NCI-H1105 (cell line): ENCODE measurements around the gene PXDC1.
"Not testable (repeated sequence)": the region's sequence is repeated elsewhere in the genome, so short reads cannot be mapped to it uniquely, and the experiment has no call there.

ENCODE experiments used
- DNase-seq: peaks from one replicate; lab custom pipeline; 2025; lab: John Stamatoyannopoulos, UW

Gene PXDC1

DNA sequence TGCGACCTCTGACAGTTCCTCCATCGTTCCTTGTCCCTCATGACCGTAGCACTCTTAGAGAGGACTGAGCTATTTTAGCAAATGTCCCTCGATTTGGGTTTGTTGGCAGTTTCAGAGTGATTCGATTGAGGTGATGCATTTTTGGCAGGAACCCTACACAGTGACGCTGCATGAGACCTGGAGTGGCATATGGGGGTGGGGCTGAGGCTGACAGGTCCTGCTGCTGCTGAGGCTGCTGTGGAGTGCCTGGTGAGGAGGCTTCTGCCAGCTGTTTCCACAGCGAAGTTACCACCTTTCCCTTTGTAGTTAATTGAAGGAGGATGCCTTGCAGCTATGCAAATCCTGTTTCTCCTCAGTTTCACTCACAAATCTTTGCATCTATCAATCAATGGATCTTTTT, 19.8 kb downstream of the PXDC1 start:
- peak; percentile 28 for DNase-seq

DNA sequence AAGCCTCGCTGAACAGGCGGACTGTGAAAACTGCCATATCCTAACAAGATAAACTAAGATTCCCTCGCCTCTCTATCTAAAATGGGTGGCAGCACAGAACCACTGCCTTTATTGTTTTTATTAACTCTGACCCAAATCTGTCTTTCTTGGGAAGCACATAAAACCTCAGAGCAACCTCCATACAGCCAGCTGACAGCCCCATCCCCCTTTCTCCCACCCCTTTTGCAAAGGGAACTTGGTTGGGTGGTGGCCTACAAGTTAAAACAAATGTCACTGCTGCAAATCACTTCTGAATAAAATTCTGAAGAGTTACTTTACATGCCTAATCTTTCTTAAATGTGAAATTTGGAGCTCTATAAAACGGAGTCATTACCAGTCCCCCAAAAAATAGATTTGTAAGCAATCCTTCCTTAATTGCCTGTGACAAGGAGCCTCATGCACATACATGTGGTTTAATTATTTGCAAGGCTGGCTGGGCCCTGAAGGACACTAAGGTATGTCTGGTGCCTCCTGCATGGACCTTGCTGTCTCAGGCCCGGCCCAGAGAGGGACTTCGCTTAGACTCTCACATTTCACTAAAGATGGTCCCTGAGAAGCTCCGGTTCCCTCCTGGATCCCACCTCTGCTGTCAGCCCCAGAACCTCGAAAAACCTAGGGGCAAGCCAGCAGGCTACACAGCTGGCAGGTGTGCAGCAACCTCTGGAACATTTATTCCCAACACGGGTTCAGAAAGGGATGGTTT, 21.7 kb downstream of the PXDC1 start:
- no peak for DNase-seq

DNA sequence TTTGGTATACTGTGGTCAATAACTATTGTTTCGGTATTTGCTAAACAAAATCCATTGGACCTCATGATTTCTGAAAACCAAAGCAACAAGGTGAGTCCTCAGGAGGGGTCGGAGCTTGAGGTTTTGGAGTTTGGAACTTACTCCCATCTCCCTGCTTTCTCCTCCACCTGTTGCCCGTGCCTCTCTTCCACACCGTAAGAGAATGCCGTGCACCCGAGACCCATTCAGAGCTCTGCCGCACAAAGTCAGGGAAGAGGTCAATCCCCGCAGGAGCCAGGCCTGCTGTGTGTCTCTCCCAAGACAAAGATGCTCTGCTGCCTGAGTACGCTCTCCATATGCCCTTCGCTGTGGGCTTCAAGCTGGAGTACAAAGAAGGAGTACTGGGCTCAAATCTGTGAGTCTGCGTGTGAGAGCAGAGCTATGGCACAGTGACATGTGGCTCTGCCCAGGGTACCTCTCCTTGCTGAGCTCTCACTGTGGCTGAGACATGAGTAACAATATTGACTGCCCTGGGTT, 23.9 kb downstream of the PXDC1 start:
- DNase-seq, result no peak

DNA sequence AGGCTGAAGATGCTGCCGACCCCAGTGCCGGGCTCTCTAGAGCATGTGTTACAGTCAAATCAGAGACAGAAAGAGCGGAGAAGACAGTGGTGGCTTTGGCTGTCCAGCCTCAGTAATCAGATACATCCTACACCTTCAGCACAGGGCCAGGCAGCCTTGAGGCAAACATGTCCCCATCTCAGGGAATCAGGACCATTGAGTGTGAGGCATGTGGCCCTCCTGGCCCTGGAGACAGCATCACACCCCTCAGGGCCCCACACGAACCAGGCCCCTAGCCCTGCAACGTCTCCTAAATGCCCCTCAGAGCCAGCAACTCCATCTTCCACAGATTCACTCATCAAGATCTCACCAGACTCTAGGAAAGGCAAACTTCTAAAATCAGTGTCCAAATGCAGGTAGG, 24.5 kb downstream of the PXDC1 start:
- DNase-seq, result no peak

DNA sequence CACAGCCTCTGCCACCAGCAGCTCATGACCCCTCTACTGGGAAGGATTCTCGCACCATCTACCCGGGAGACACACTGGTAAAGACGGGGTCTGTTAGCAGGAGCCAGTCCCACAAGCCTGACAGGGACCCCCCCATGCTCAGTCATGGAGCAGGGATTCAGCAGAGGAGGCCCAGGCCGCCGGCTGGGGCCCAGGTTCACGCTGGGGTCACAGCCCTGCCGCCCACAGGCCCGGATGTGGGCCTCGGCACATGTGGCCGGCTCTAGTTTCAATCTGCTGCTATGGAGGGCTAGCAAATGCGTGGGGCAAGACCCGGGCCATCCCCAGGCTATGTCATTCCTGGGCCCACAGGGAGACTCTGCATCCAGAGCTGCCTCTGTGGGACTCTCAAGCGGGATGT, 25.1 kb downstream of the PXDC1 start:
- DNase-seq, result no peak

DNA sequence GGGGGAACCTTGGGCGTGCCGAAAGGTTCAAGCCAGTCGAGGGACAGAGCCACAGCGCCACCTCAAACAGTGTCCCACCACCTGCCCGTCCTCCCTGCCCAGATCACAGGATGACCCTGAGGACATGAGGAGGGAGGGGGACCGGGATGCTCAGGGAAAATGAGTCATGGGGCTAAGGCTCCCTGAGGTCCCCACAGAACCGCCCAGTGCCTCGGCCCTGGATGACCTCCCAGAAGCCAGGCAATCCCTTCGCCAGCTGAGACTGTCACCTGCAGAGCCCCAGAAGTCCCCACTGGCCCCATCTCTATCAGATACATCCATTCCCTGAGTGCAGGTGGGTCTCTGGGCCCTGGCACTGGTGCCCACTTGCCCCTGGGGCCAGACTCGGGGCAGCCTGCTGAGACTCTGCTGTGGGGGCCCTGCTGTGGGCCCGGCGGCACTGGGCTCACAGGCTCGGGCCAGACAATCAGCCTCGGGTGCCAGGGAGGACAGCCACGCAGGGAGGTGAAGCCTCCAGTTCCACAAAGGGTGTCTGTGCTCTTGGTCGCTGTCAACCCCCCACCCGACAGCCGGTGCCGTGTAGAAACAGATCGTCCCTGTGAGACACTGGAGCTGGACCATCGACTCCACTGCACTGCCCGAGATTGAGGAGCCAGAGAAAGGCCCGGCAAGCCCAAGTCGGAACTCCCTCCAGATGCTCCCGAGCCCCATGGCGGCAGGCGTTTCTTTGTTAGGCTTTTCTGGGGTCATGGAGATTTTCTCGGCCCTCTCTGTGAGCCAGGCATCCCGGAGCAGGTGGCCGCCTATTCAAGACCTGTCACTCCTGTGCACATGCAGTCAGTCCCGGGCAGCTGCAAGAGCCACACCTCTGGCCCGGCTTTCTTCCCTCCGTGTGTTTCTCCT, 26.1 kb downstream of the PXDC1 start:
- DNase-seq, result no peak

DNA sequence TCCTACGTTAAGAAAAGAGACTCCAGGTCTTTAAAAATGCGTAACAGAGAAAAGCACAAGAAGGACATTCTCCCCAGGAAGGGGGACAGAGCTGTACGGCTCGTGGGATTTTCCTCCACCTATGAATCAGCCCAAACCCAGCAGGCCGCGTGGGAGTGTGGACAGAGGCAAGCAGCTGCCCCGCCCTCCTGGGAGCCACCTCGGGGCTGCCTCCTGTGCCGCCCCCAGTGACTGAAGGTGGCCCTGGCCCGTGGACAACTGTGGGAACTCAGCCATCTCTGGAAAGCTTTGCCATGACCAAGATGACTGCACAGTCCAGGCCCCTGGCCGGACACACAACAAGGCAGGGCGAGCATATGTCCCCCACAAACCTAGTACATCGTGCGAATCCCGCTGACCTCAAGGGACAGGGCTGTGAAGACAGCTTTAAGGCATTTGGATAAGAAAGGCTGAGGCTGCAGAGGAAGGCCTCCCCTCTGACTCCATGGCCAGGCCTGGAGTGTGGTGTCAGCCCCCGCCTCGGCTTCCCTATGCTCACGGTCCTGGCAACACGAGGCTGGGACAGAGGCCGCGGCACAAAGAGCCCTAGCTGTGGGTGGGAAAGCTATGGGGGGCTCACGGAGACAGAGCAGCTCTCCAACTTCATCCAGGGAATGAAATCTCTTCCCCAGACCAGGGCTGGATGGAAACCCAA, 26.9 kb downstream of the PXDC1 start:
- DNase-seq, result no peak

DNA sequence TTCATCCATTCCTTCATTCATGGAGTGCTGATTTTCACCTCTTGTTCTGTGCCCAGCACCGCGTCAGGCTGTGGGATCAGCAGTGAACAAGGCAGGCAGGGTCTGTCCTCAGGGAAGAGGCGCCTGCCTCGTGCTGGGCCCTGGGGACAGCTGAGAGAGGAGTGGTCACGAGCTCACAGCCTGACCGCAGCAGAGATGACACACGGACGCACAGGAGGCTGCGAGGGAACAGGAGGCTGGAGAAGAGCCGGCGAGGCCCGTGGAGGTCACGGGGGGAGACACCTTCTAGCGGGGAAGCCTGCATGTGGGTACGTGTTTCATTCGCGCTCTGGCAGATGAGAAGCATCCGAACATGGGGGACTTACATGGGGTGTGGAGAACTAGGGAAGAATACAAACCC, 27.5 kb downstream of the PXDC1 start:
- DNase-seq, result no peak

DNA sequence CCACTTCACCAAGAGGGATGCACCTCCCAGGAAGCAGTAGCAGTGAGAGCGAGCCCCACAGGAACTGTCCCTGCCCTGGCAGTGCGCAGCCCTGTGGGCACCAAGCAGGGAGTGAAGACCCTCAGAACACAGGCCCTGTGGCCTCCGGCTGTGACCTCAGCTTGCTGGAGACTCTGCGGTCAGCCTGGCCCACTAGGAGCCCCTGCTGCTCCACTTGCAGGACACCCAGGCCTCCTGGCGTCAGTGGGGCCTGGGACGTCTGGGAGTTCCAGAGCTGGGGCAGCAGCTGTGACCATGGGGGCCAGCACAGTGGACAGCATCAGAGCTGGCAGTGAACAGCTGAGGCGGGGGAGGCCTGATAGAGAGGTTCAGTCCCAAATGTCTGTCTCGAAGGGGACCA, 28.3 kb downstream of the PXDC1 start:
- no peak for DNase-seq

DNA sequence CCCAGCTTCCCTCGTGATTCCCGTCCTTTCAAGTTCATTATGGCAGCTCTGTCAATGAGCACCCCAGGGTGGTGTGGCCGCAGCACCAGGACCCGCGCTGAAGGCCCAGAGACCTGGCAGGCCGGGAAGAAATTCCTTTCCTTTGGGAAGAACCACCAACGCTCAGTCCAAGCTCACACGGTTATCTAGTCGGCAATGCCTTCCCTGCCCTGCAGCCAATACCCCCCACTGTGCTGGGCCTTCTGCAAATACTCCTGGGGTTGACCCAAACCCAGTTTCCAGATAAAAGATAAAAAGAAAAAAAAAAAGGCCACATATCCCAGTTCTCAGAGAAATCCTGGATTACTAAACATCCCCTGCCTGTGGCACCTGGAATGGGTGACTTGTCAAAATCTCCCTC, 28.7 kb downstream of the PXDC1 start:
- DNase-seq, result no peak

DNA sequence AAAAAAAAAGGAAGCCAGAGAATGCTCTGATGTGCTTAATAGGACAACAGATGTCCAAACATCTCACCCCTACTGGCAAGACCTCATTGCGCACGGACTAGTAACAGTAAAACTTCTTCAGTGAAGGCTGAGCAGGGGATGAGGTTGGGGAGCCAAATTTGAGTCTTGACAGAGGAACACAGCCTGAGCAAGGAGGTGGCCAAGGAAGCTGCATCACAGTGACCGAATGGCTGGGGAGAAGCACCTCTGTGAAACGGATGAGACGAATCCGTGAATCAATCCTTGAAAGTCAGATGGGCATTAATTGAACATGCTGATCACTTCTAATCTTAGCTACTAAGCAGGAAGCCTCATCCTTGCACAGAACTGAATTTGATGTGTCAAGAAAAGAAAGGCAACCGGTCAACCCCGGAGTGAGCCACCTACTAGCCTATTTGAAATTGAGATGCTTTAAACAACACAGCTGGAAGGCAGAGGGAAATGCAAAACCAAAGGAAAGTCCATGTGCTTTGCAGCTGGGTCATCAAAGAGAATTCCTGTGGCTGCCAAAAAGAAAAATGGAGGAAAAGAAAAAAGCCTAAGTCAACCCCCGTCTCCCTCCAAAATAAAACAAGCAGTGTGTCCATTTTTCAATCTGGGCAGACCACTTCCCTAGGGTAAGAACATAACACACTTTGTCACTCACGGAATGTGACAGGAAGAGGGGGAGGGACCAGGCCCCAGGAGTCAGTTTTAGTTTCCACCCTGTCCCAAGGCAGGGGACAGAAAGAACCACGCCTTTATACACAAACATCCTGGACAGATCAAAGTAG, 29.5 kb downstream of the PXDC1 start:
- DNase-seq, result no peak

DNA sequence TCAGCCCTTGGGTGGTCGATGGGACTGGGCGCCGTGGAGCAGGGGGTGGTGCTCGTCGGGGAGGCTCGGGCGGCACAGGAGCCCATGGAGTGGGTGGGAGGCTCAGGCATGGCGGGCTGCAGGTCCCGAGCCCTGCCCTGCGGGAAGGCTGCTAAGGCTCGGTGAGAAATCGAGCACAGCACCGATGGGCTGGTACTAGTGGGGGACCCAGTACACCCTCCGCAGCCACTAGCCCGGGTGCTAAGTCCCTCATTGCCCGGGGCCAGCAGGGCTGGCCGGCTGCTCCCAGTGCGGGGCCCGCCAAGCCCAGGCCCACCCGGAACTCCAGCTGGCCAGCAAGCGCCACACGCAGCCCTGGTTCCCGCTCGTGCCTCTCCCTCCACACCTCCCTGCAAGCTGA, 30.7 kb downstream of the PXDC1 start:
- not testable (repeated sequence) for DNase-seq

DNA sequence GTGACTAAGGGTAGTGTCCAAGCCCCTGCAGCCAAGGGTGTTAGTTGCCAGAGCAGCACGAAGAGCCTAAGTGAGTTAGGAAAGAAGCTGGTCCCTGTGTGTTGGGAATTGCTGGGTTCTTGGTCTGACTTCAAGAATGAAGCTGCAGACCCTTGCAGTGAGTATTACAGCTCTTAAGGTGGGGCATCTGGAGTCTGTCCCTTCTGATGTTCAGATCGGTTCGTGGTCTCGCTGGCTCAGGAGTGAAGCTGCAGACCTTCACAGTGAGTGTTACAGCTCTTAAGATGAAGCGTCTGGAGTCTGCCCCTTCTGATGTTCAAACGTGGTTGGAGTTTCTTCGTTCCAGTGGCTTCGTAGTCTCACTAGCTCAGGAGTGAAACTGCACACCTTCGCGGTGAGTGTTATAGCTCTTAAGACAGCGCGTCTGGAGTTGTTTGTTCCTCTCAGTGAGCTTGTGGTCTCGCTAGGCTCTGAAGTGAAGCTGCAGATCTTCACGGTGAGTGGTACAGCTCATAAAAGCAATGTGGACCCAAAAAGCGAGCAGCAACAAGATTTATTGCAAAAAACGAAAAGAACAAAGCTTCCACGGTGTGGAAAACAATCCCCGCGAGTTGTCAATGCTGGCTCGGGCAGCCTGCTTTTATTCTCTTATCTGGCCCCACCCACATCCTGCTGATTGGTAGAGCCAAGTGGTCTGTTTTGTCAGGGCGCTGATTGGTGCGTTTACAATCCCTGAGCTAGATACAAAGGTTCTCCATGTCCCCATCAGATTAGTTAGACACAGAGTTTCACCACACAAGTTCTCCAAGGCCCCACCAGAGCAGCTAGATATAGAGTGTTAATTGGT, 31.8 kb downstream of the PXDC1 start:
- DNase-seq, result no peak

DNA sequence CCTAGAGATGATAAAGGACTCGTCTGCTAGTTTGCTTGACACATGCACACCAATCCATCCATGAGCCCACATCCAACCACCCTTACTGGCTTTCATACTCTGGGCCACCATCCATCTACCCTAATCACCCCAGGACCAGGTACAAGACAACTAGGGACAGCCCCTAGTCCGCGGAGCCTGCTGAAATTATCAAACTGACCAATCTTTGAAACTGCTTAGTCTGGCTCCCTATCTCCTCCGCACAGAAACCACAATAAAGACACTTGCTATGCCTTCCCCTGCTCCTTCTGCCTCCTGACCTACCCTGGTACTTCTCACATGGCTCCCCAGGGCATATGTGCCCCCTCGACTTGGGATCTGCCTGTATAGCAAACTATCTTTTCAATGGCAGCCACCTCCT, 33.1 kb downstream of the PXDC1 start:
- no peak for DNase-seq

DNA sequence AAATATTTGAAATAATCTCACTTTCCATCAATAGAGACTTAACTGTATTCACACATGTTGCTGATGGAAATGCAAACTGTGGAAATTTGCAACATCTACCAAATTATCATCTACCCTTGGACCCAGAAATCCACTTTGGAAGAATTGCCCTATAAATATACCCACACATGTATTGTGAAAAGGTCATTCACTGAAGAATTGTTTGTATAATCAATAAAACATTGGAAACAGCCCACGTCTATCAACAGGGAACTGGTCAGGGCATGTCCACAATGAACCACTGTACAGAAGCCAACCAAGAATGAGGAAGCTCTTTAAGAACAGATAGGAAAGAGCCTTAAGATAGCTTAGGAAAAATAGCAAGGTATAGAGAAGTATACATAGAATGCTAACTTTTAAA, 36.2 kb downstream of the PXDC1 start:
- no peak for DNase-seq

DNA sequence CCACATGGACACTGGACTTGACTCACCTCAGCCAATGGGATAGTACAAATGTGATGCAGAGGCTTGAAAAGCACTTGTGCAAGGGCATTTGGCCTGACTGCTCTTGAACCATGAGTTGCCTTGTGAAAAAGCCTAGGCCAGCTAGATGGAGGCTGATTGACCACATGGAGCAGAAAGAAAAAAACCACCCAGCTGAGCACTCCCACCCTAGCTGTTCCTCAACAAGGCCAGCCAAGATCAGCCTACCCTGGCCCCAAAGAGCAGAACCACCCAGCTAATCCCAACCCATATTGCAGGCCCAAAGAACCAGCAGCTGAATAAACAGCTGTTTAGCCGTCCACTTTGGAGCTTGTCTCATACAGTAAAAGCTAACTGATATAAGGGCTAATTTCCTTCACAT, 36.7 kb downstream of the PXDC1 start:
- no peak for DNase-seq

DNA sequence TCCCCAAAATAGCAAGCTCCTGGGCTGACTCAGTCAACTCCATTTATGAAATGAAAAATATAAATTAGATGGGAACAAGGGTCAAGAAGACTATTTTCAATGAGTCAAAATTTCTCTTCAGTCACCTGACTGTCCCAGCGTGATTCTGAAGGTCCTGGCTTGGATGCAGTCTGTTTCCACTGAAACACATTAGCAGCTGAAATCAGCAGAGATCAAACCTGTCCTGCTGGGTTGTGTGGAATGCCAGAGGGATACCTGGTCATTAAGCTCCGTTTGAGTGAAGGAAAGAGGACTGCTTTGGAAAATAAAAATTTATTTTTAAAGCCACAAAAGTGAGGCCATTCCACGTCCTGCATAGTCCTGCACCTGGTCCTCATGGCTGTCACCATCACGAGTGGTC, 37.4 kb downstream of the PXDC1 start:
- DNase-seq, result no peak

DNA sequence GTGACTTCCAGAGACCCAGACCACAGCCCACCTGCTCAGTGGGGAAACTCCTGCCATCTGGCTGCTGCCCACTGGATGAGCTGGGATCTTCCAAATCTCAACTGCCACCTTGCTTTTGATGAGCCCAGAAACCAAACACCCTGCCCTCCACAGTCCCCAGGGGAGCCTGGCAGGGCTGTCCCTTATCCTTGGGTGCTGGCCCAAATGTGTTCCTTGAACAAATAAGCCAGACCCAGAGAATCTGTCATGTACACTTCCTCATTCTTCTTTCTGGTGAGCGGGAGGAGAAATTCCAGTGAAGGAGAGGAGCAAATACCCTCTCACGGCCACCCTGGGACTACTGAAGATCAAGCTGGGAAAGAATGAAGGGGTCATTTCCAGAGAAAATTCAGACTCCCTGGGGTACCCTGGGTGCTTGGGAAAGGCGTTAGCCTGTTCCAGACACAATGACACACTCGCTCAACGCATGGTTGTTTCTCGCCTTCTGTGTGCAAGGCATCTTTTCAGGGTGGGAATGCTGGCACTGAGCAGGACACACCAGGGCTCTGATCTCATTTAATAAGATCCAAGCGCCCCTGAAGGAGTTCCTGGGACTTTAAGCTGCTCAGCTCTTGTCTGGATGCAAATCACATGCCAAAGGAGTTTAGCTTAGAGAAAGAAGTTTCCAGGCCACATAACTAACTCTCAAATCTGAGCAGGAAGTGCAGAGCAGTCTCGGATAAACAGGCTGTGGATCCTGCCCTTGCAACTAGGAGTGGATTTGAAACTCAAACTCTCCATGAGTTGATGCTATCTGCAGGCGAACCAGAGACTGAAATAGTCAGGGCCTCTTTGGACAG, 38.5 kb downstream of the PXDC1 start:
- DNase-seq, result no peak

DNA sequence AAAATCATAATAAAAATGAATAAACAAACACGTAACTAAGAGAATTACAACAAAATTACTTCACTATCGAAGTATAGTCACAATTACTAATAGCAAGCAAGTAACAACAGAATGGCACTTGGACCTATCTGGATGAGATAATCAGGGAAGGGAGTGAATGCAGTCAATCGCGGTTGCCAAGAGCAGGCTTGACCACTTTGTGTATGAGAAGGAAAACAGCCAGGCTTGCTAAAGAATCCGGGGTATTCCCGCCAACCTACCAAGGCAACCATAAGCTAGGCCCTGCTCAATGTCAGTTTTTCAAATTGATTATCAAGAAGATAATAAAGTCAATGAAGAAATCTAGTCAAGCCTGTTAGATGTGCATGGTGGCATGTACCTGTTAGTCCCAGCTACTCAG, 39.7 kb downstream of the PXDC1 start:
- DNase-seq, result no peak

DNA sequence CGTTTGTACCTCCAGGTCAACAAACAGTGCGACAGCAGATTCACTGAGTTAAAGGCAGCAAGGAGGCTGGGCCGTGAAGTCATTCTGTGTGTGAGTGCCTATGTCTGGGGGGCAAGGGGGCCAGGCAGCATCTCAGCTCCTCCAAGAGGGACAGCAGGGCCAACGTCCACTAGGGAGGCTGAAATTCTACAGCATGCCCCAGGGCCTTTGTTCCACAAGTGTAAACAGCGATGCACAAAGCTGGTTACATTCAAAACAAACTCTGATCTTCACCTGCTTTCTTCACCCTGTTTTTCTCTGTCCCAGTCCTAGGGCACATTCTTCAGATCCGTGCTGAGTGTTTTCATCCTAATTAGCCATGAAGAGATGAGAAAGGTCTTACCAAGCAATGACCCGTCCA, 41.1 kb downstream of the PXDC1 start:
- DNase-seq, result no peak
